Fibroblast of skin of scalp (primary cell): ENCODE results near the gene STAB2.
A peak's percentile ranks its signal among the peaks of the same experiment; 100 is the strongest.

Source experiments
- DNase-seq: peaks from one replicate; pipeline ENCODE4 v3.0.0-alpha.2; 2013

The STAB2 gene

GRCh38 chr12:103697971-103698751 is 111.1 kb downstream of the STAB2 start:
- no peak for DNase-seq

GRCh38 chr12:103698752-103699560 is 111.9 kb downstream of the STAB2 start:
- DNase-seq = no peak

GRCh38 chr12:103705098-103705497 is 118.0 kb downstream of the STAB2 start:
- DNase-seq = no peak

GRCh38 chr12:103705927-103706326 is 118.9 kb downstream of the STAB2 start:
- no peak for DNase-seq

- DNase-seq = no peak
Measured at GRCh38 chr12:103707446-103707845, 120.4 kb downstream of the STAB2 start.

GRCh38 chr12:103710544-103710943 is 123.5 kb downstream of the STAB2 start:
- no peak for DNase-seq

- no peak for DNase-seq
Measured at GRCh38 chr12:103712216-103712615, 125.1 kb downstream of the STAB2 start.

- DNase-seq = no peak
Measured at GRCh38 chr12:103715494-103715893, 128.4 kb downstream of the STAB2 start.

GRCh38 chr12:103716517-103717196 is 129.6 kb downstream of the STAB2 start:
- no peak for DNase-seq

- no peak for DNase-seq
Measured at GRCh38 chr12:103725398-103725797, 138.3 kb downstream of the STAB2 start.

- DNase-seq = no peak
Measured at GRCh38 chr12:103727638-103728037, 140.6 kb downstream of the STAB2 start.

GRCh38 chr12:103728323-103728722 is 141.2 kb downstream of the STAB2 start:
- peak; percentile 17 for DNase-seq

- no peak for DNase-seq
Measured at GRCh38 chr12:103729499-103729898, 142.4 kb downstream of the STAB2 start.

- DNase-seq = no peak
Measured at GRCh38 chr12:103731539-103731938, 144.5 kb downstream of the STAB2 start.

GRCh38 chr12:103734863-103735262 is 147.8 kb downstream of the STAB2 start:
- no peak for DNase-seq

- no peak for DNase-seq
Measured at GRCh38 chr12:103735291-103735690, 148.2 kb downstream of the STAB2 start.

- DNase-seq = no peak
Measured at GRCh38 chr12:103736572-103736971, 149.5 kb downstream of the STAB2 start.

GRCh38 chr12:103737881-103738280 is 150.8 kb downstream of the STAB2 start:
- DNase-seq = no peak

GRCh38 chr12:103742349-103742932 is 155.4 kb downstream of the STAB2 start:
- DNase-seq = no peak

GRCh38 chr12:103743788-103744187 is 156.7 kb downstream of the STAB2 start:
- no peak for DNase-seq

GRCh38 chr12:103745962-103746361 is 158.9 kb downstream of the STAB2 start:
- no peak for DNase-seq

- no peak for DNase-seq
Measured at GRCh38 chr12:103748002-103748401, 160.9 kb downstream of the STAB2 start.

GRCh38 chr12:103748875-103749274 is 161.8 kb downstream of the STAB2 start:
- no peak for DNase-seq
